GM23338 (cell line): ENCODE data around the gene TBC1D19.

Source experiments
- CREB1 ChIP-seq: fragments of 250-450 bp; sonication (Bioruptor Pico); IDR thresholded peaks from 2 replicates; pipeline ENCODE4 v1.5.0; 2020; ENCODE audit warnings: low read depth, mild to moderate bottlenecking, moderate library complexity
- ETS1 ChIP-seq: IDR thresholded peaks from 2 replicates; pipeline ENCODE4 v1.6.1; 2016; ENCODE audit warnings: antibody characterized with exemption
- EZH2 ChIP-seq: fragments of 200-600 bp; sonication (generic); IDR thresholded peaks from one replicate; pipeline ENCODE4 v1.8.0; 2017; ENCODE audit warnings: antibody characterized with exemption, mild to moderate bottlenecking, low read depth; ENCODE audit not compliant: unreplicated experiment
- EZH2phosphoT487 ChIP-seq: fragments of 200-600 bp; sonication (generic); IDR thresholded peaks from one replicate; pipeline ENCODE4 v1.8.1; 2018; ENCODE audit warnings: antibody characterized with exemption; ENCODE audit not compliant: unreplicated experiment
- JUNB ChIP-seq: IDR thresholded peaks from one replicate; pipeline ENCODE4 v1.6.1; 2016; ENCODE audit warnings: antibody characterized with exemption; ENCODE audit not compliant: unreplicated experiment
- POLR2AphosphoS5 ChIP-seq: IDR thresholded peaks from 2 replicates; pipeline ENCODE4 v1.6.1; 2016; ENCODE audit warnings: antibody characterized with exemption, low read depth
- REST ChIP-seq: IDR thresholded peaks from one replicate; pipeline ENCODE4 v1.6.1; 2018; ENCODE audit warnings: antibody characterized with exemption; ENCODE audit not compliant: unreplicated experiment
- ZNF114 ChIP-seq: fragments of 250-450 bp; sonication (Bioruptor Pico); IDR thresholded peaks from 2 replicates; pipeline ENCODE4 v1.5.0; 2020; ENCODE audit warnings: mild to moderate bottlenecking, moderate library complexity
- TF ChIP-seq, protein P1 (sequence below), 2 experiments: fragments of 200-600 bp in 1 of 2; sonication (generic) in 1 of 2; conservative IDR thresholded peaks; 2 replicates each; pipeline versions ENCODE4 v1.5.1 to v1.6.1; 2016 to 2017; ENCODE audit warnings: antibody characterized with exemption in 2 of 2, low read depth in 2 of 2, mild to moderate bottlenecking in 2 of 2, moderate library complexity in 1 of 2

DNA sequence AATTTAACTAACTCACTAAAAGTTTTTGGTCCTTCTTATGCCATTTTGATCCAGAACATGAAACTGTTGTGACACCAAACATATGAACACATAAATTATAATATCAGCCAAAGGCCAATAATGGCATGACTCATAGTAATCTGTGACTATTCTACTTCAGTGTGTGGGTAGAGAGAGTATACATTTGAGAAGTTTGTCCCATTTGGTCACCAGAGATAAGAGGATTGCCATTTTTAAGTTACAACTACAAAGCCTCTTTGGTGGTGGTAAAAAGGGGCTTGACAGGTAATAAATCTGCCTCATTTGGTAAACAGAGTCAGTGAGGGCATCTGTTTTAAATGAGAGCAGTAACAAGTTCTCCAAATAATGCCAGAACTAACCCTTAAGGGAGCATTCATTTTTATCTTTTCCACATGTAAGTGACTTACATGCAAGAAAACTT, 117.9 kb downstream of the TBC1D19 start:
- TF ChIP-seq, protein P1, sequence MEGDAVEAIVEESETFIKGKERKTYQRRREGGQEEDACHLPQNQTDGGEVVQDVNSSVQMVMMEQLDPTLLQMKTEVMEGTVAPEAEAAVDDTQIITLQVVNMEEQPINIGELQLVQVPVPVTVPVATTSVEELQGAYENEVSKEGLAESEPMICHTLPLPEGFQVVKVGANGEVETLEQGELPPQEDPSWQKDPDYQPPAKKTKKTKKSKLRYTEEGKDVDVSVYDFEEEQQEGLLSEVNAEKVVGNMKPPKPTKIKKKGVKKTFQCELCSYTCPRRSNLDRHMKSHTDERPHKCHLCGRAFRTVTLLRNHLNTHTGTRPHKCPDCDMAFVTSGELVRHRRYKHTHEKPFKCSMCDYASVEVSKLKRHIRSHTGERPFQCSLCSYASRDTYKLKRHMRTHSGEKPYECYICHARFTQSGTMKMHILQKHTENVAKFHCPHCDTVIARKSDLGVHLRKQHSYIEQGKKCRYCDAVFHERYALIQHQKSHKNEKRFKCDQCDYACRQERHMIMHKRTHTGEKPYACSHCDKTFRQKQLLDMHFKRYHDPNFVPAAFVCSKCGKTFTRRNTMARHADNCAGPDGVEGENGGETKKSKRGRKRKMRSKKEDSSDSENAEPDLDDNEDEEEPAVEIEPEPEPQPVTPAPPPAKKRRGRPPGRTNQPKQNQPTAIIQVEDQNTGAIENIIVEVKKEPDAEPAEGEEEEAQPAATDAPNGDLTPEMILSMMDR (conservative IDR thresholded peaks at IDR 0.05; ENCODE audit: low read depth in 2 of 2) = no peak
- TF ChIP-seq JUNB = no peak
- TF ChIP-seq POLR2AphosphoS5 = no peak
- no peak for TF ChIP-seq EZH2
- TF ChIP-seq REST = no peak
- no peak for TF ChIP-seq CREB1 (CRISPR knock-in tag)
- TF ChIP-seq EZH2phosphoT487 = no peak
- TF ChIP-seq ZNF114 (CRISPR knock-in tag) = no peak
- TF ChIP-seq ETS1 = no peak
